HS-27A (cell line): ENCODE measurements around the gene RBP4.
"Not testable (repeated sequence)": the region's sequence is repeated elsewhere in the genome, so short reads cannot be mapped to it uniquely, and the experiment has no call there.

Experiments used
- DNase-seq: peaks from one replicate; pipeline ENCODE4 v3.0.0-alpha.2; 2012; ENCODE audit warnings: low read depth, missing footprints

The RBP4 gene

DNA sequence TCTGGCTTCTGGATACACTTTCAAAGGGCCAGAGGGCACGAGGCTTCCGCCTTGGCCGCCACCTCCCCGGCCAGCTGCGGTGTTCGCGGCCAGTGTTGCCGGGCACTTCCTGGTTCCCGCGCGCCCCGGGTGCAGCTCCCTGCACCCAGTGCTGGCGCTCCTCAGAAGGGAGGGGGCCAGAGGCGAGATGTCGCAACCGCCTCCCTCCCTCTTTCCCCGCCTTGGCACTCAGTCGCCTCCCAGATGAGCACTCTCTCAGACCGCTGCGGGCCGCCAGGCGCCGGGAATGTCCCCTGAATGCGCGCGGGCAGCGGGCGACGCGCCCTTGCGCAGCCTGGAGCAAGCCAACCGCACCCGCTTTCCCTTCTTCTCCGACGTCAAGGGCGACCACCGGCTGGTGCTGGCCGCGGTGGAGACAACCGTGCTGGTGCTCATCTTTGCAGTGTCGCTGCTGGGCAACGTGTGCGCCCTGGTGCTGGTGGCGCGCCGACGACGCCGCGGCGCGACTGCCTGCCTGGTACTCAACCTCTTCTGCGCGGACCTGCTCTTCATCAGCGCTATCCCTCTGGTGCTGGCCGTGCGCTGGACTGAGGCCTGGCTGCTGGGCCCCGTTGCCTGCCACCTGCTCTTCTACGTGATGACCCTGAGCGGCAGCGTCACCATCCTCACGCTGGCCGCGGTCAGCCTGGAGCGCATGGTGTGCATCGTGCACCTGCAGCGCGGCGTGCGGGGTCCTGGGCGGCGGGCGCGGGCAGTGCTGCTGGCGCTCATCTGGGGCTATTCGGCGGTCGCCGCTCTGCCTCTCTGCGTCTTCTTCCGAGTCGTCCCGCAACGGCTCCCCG, 34.4 kb downstream of the RBP4 start, which contains the start of gene FFAR4:
Gene FFAR4 (plus strand): TSS at position 231 of the 842 bp plus-strand sequence. CDS start 56 bp downstream, at position 287.
- no peak for DNase-seq

DNA sequence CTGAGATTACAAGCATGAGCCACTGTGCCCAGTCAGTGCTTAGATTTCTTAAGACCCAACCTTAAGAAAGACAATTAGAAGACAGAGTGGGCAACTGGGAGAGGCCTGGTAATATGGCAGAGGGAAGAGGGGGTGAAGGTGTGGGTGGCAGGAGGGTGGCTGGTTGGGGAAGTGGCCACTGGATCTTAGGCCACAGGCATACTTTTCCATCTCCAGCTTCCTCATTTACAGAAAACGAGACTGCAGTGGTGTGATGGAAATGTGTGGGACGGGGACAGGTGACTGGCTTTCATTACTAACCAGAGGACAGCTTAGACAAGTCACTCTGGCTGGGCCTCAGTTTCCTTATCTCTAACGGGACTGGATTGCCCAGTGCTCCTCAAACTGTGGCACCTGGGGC, 35.6 kb downstream of the RBP4 start:
- no peak for DNase-seq

- no peak for DNase-seq
Observed at GRCh38 chr10:93560541-93560940, 40.5 kb downstream of the RBP4 start.

DNA sequence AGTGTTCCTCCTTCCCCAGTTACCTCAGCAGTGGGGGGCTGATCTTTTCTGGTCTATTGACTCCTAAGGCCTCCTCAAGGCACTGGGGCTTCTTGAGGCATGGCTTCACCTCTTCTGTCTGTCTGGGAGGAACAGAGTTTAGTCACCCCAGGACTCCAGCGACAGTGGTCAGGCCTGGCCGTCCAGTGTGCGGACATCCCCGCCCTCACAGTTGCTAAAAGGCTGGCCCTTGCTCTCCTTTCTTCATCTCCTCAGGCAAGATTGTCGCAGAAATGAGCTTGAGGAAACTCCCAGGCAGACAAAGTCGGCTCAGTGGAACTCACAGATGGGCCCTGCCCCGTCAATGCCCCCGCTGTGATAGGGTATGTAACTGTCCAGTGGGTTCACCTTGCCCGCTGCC, 41.5 kb downstream of the RBP4 start:
- DNase-seq = no peak

DNA sequence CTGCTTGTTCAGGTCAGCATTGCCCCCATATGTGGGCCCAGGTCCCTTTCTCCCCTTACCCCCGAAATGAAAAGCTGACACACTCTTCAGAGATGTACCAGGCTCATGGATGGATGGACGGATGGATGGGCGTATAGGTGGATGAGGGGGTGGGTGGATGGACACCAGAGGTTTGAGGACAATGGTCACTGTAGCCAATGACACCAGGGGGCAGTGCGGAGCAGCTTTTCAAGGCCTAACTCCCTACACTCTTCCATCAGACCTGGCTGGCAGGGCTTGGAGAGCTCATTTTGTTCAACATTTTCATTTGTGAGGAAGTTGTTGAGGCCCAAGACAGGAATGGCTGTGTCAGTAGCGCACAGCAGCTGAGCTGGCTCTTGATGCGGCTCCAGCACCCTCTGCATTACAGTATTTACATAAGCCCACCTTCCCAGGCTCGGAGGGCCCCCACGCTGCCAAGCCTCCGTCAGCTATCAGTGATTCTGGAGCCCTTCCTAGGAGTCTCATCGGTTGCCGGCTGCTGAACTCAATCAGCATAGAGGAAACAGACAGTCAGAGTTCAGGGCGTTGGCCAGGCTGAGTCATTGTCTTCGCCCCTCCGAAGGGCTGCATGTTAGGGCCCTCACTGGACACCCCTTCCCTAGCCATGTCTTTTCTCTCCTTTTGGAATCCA, 46.1 kb downstream of the RBP4 start:
- DNase-seq = peak; percentile 33

- no peak for DNase-seq
Observed at GRCh38 chr10:93554316-93554663, 46.7 kb downstream of the RBP4 start.

- no peak for DNase-seq
Observed at GRCh38 chr10:93553482-93554315, 47.3 kb downstream of the RBP4 start.

DNA sequence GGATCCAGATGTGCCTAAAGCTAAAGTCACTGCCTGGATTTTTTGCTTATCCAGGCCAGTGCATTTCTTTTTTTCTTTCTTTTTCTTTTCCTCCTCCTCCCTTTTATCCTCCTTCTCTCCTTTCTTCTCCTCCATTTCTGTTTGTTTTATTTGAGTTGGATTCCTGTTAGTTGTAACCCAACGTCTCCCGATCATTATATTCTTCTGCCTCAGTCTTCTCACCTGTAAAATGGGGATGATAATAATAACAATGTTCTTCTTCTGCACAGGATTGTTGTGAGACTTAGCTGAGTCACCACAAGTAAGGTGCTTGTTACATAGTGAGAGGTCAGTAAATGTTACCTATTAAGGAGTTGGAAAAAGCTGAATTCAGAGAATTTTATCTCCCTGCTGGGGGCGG, 48.3 kb downstream of the RBP4 start:
- DNase-seq = no peak

DNA sequence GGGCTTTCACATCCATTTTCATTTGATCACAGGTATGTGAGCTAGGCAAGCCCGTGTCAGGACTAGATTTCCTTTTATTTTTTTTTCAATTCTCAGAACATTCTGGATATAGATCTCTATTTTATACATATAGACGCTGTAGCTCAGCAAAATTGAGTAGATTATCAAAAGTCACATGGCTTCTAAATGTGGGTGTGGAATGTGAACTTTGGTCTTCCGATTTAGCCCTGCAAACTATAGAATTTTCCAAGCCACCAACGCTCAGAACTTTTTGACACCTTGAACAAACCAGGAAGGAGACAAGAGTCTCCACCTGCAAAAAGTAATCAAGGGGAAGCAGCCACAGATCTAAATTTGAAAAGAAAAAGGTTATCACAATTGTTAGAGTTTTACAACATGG, 50.4 kb downstream of the RBP4 start:
- no peak for DNase-seq

DNA sequence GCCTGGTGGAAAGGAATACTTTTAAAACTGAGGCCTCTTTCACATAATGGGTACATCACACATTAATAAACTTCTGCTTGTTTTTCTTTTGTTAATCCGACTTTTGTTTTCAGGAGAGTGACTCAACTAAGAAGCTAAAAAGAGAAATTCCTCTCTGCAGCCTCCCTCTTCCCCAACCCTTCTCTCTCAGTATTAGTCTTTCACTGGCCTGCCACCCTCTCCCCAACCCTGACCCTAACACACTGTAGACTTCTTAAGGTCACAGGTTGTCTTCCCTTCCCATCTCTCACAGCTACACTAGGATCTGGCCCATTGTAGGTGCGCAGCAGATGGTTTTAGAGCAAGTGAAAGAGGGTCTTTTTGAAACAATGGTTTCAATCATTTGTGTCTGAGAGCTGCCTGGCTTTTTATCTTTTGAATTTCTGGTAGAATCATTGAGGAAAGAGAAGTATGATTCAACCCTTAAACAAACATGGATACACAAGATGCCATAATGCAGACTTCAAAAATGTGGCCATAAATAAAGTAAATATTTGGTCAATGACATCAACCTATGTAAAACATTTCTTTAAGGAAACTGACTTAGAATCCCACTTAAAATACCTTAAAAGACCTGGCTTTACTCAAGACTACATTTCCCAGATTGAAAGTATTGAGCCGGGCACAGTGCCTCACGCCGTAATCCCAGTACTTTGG, 52.5 kb downstream of the RBP4 start:
- DNase-seq = no peak

DNA sequence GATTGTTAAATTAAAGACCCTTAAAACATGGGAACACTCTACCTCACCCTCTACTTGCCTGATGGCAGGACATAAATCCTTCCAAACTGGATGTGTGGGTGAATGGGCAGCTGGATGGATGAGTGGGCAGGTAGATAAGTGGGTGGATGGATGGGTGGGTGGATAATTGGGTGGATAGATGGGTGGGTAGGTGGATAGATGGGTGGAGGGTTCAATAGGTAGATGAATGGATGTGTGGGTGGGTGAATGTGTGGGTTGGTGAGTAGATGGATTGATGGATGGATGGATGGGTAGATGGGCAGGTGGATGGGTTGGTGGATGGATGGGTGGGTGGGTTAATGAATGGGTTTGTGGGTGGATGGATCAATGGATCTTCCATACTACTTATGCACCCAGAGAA, 53.5 kb downstream of the RBP4 start:
- DNase-seq = no peak

DNA sequence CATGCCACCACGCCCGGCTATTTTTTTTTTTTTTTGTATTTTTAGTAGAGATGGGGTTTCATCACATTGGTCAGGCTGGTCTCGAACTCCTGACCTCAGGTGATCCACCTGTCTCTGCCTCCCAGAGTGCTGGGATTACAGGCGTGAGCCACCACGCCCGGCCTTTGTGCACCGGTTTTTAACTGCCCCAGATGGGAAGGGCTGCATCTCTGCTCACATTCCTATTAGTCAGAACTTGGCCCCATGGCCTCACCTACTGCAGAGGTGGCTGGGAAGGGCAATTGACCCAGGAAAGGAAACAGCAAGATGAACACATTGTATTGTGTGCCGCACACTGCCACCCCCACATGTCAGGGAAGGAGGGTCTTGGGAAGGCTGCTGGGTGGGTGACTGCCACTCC, 54.0 kb downstream of the RBP4 start:
- not testable (repeated sequence) for DNase-seq

DNA sequence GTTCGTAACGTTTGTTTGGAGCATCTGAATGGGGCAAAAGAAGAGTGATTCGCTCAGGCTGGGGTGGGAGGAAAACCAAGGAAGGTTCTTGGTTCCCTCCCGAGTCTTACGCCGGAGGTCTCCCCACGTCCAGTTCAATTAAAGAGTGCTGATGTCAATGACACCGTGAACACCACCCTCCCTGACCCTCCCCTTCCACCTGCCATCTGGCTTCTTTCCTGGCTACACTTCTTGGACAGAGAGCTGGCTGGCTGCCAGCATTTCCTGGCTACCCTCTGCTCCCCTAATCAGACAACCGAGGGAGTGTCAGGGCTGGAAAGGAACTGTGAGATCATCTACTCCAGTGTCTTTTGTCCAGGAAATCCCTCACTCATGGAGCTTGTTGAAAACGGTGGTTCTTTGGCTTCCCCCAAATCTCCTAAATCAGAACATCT, 58.7 kb downstream of the RBP4 start:
- no peak for DNase-seq
